ENCODE data around the gene LIPC. TPM values are rescaled to one million over a fixed set of nuclear protein-coding genes. Genes with fewer than 3 reads are reported as not detected.

The LIPC gene
- total and polyA plus RNA-seq, 9 of the 15 experiments (the other 6 are each of a cell fraction or from before 2014, with no cell fraction given): 0.07 to 0.41 (median 0.11) TPM; not detected in 2

GRCh38 chr15:58463815-58464650 lies 32.2 kb downstream of the LIPC start:
- intact Hi-C loops (cut with micrococcal nuclease) (no loop called here), in situ Hi-C loops (cut with MboI) (no loop called here)
- no peak overlapping the region for H3K4me2 ChIP-seq (ENCODE audit: insufficient read depth, low read length)
- H3K4me3 ChIP-seq: no peak overlapping the region
- H3K9me1 ChIP-seq (ENCODE audit: control insufficient read depth, insufficient read depth, low read length): no peaks in the 10 kb centered on the region
- ChIA-PET POLR2A (interaction anchor here (0.6 to 2.4 kb wide), 2 partner anchors 13 to 39 kb away, joined by 3 to 6 read pairs; no protein-coding TSS in a partner anchor), CTCF (ENCODE audit: low intra/inter-chr PET ratio) (no interaction called here)
- H3K9me3 ChIP-seq (replicated peaks; ENCODE audit: control insufficient read depth, insufficient read depth, low read depth, low read length): no peaks in the 10 kb centered on the region
- 35% methylated on average over 6 of the region's 6 CpGs for WGBS (ENCODE audit: insufficient coverage, low coverage, missing lambda C conversion rate)
- H3K27ac ChIP-seq (ENCODE audit: extremely low read depth, low read depth, low read length): no peak overlapping the region
- no peak for ATAC-seq
- TF ChIP-seq ARNT (IDR thresholded peaks at IDR 0.05): no peak
- TF ChIP-seq, protein P1, sequence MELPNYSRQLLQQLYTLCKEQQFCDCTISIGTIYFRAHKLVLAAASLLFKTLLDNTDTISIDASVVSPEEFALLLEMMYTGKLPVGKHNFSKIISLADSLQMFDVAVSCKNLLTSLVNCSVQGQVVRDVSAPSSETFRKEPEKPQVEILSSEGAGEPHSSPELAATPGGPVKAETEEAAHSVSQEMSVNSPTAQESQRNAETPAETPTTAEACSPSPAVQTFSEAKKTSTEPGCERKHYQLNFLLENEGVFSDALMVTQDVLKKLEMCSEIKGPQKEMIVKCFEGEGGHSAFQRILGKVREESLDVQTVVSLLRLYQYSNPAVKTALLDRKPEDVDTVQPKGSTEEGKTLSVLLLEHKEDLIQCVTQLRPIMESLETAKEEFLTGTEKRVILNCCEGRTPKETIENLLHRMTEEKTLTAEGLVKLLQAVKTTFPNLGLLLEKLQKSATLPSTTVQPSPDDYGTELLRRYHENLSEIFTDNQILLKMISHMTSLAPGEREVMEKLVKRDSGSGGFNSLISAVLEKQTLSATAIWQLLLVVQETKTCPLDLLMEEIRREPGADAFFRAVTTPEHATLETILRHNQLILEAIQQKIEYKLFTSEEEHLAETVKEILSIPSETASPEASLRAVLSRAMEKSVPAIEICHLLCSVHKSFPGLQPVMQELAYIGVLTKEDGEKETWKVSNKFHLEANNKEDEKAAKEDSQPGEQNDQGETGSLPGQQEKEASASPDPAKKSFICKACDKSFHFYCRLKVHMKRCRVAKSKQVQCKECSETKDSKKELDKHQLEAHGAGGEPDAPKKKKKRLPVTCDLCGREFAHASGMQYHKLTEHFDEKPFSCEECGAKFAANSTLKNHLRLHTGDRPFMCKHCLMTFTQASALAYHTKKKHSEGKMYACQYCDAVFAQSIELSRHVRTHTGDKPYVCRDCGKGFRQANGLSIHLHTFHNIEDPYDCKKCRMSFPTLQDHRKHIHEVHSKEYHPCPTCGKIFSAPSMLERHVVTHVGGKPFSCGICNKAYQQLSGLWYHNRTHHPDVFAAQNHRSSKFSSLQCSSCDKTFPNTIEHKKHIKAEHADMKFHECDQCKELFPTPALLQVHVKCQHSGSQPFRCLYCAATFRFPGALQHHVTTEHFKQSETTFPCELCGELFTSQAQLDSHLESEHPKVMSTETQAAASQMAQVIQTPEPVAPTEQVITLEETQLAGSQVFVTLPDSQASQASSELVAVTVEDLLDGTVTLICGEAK (IDR thresholded peaks at IDR 0.05): peak; percentile 52; the same call in 1 of the 2 replicates
- TF ChIP-seq, protein P1 (CRISPR knock-in tag; IDR thresholded peaks at IDR 0.05): no peak
- peaks cover 10 to 15% of the 10 kb centered on the region in 2 experiments; a peak in 4 of 5 replicates for H3K4me1 ChIP-seq (replicated peaks in 1 of 2; ENCODE audit: control insufficient read depth in 2 of 2, insufficient read depth in 2 of 2, low read length in 2 of 2)
- no peaks in the 10 kb centered on the region for H3K79me2 ChIP-seq (ENCODE audit: control insufficient read depth, insufficient read depth, low read length)
- H4K20me1 ChIP-seq (replicated peaks; ENCODE audit: control insufficient read depth, insufficient read depth, low read length): no peaks in the 10 kb centered on the region
- DNase-seq (ENCODE audit: extremely low read depth in 1 of 4, low spot score in 3 of 4): no peak
- no peak overlapping the region for H3K9ac ChIP-seq (ENCODE audit: insufficient read depth in 1 of 2, low read depth in 2 of 2, low read length in 2 of 2)
- no peaks in the 10 kb centered on the region for H3K36me3 ChIP-seq (ENCODE audit: control insufficient read depth, insufficient read depth, low read length)
- BruUV-seq (replicated peaks): no TSS peak
- H2AFZ ChIP-seq (ENCODE audit: low read depth, low read length): no peak overlapping the region
- no peak for FAIRE-seq
- no peaks in the 10 kb centered on the region for H3K27me3 ChIP-seq (ENCODE audit: control insufficient read depth in 2 of 2, insufficient read depth in 2 of 2, low read length in 2 of 2)
